HG03045 (cell line): ENCODE results near the gene RNF19B.
"Not testable (repeated sequence)": the region's sequence is repeated elsewhere in the genome, so short reads cannot be mapped to it uniquely, and the experiment has no call there.

ENCODE experiments used
- ATAC-seq: cut with Tn5 transposase; IDR thresholded peaks from one replicate; pipeline ENCODE4 v1.9.1; 2021; ENCODE audit warnings: mild to moderate bottlenecking, moderate library complexity; ENCODE audit not compliant: unreplicated experiment

The RNF19B gene

GRCh38 chr1:32964461-32965250, at the start of gene RNF19B:
TSS of gene RNF19B (minus strand) at chr1:32964809. CDS start at chr1:32964685, 124 bp downstream.
- peak; percentile 82 for ATAC-seq

- ATAC-seq, result no peak
Observed at GRCh38 chr1:33013791-33014190, 49.2 kb upstream of the RNF19B start.

GRCh38 chr1:33012165-33012564, 47.6 kb upstream of the RNF19B start:
- ATAC-seq, result no peak

- no peak for ATAC-seq
Observed at GRCh38 chr1:33010932-33011731, 46.5 kb upstream of the RNF19B start.

- no peak for ATAC-seq
Observed at GRCh38 chr1:33009561-33009960, 45.0 kb upstream of the RNF19B start.

GRCh38 chr1:33008051-33008914, 43.7 kb upstream of the RNF19B start:
- no peak for ATAC-seq

- ATAC-seq, result no peak
Observed at GRCh38 chr1:33007190-33008050, 42.8 kb upstream of the RNF19B start.

GRCh38 chr1:33005838-33006421, 41.3 kb upstream of the RNF19B start:
- no peak for ATAC-seq

- no peak for ATAC-seq
Observed at GRCh38 chr1:33005117-33005837, 40.7 kb upstream of the RNF19B start.

GRCh38 chr1:33004613-33005012, 40.0 kb upstream of the RNF19B start:
- no peak for ATAC-seq

GRCh38 chr1:33003657-33004056, 39.0 kb upstream of the RNF19B start:
- ATAC-seq, result no peak

- no peak for ATAC-seq
Observed at GRCh38 chr1:33002006-33002405, 37.4 kb upstream of the RNF19B start.

GRCh38 chr1:33001282-33001681, 36.7 kb upstream of the RNF19B start:
- no peak for ATAC-seq

- ATAC-seq, result no peak
Observed at GRCh38 chr1:33000427-33001026, 35.9 kb upstream of the RNF19B start.

- ATAC-seq, result no peak
Observed at GRCh38 chr1:32998997-32999396, 34.4 kb upstream of the RNF19B start.

- ATAC-seq, result no peak
Observed at GRCh38 chr1:32998064-32998463, 33.5 kb upstream of the RNF19B start.

- ATAC-seq, result no peak
Observed at GRCh38 chr1:32997381-32997891, 32.8 kb upstream of the RNF19B start.

- ATAC-seq, result not testable (repeated sequence)
Observed at GRCh38 chr1:32993324-32993636, 28.7 kb upstream of the RNF19B start.
